HK-2 (cell line): ENCODE results near the gene OGFOD2.

ENCODE experiments used
- DNase-seq: peaks from one replicate; pipeline ENCODE4 v3.0.0-alpha.2; 2018; ENCODE audit not compliant: unreplicated experiment

OGFOD2 gene

DNA sequence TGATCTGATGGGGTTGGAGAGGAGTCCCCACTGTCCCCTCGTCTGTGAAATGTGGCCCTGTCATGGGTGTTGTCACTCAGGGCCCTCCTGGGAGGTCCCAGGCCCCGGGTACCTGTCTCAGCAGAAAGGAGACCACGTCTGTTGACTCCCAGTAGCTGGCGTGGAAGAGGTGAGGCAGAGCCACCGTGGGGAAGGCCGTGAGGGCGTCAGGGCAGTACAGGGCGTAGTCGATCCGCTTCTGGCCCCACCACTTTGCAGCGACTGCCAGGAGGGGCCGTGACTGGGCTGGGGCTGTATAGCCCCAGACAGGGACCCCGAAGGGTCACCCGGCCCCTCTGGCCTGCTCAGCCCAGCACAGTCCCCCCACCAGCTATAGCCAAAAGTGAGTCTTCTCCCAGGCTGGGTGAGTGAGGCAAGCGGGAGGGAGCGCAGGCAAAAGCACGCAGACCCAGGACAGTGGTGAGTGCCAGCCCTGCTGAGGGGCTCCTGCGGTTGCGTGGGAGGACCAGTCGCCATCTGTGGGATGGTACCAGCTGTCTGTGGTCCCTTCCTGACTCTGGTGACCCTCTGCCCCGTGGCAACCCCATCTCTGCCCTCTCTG, 13.7 kb downstream of the OGFOD2 start:
- DNase-seq, result no peak

DNA sequence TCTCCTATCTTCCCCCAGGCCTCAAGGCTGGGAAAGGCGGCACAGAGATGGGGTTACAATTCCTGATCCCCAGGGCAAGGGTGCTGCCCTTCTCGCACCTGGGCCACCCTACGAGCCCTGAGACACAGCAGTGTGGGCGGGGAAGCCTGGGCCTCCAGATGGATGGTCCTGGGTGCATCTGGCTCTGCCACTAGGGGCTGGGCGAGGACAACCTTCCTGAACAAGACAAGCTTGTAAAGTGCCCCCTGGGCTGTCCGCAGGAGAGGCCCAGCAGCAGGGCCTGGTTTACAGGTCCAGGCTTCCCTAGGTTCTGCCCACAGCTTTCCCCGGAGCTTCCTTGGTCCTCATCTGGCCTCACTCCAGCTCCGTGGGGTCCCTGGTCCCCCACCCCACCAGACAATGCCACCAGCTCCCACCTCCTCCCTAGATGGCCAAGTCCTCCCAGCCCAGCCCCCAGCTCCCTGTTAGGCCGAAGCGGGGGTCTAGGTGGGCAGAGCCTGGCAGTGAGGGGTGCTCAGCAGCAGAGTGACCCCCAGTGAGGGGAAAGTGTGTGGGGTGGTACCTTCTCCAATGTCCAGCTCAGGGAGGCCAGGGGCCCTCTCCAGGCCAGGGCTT, 14.3 kb downstream of the OGFOD2 start:
- no peak for DNase-seq

DNA sequence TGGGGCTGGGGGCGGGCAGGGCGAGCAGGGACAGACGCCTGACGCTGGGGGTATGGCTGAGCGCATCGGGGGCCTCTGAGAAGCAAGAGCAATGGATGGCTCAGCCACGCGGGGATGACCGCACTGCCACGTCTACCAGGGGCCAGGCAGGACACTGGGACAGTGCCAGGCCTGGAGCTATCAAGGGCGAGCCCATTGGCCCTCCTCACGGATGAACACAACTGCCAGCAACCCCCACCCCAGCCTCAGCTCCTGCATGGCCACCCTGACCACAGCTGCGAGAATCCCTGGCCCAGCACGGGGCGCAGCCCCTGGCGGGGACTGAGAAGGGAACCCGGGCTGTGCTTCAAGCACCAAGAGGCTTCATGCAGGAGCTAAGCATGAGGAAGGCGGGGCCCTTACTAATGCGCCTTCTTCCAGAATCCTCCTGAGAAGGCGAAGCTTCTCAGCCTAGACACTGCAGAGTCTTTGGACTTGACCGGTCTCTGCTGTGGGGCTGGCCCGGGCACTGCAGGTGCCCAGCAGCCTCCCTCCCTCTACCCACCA, 14.9 kb downstream of the OGFOD2 start:
- no peak for DNase-seq

DNA sequence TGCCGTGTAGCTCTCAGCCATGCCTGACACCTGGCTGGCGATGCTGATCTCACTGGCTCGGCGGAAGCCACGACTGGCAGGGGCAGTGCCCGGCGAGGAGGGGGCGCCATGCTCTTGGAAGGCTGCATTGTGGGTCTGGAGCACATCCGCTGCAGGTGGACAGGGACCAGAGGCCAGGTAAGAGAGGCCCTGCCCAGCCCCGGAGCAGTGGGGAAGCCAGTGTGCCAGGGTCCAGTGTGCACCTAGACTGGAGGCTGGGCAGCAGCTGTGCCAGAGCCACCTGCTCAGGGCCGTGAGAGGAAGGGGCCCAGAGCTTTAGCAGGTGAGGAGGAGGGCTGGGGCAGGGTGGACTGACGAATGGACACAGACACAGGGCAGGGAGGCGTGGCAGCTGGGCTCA, 15.5 kb downstream of the OGFOD2 start:
- no peak for DNase-seq

DNA sequence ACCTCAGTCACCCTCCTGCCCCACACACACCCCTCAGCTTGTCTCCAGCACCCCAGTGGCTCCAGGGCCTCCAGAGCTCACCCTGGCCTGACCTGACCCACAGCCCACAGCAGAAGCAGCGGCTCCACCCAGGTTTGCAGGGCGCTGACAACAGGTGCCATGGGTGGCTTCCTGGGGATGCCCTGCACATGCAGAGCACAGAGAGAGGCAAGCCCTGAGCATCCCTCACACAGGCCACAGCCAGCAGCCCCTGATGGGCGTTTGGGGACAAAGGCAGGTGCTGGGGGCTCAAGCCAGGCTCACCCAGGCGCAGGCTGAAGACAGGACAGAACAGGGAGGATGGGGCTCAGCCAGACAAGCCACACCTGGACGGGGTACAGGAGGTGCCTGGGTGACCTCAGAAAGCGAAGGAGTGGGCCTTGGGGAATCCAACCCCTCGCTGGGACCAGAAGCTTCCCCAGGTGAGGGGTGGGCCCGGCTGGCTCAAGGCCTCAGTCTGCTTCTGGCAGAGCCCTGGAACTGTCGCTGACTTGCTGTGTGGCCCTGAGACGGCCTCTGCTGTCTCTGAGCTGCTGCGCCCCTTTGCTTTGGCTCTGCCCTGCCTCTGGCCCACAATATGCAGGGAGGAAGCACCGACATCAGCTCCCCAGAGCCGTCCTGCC, 16.0 kb downstream of the OGFOD2 start:
- no peak for DNase-seq

DNA sequence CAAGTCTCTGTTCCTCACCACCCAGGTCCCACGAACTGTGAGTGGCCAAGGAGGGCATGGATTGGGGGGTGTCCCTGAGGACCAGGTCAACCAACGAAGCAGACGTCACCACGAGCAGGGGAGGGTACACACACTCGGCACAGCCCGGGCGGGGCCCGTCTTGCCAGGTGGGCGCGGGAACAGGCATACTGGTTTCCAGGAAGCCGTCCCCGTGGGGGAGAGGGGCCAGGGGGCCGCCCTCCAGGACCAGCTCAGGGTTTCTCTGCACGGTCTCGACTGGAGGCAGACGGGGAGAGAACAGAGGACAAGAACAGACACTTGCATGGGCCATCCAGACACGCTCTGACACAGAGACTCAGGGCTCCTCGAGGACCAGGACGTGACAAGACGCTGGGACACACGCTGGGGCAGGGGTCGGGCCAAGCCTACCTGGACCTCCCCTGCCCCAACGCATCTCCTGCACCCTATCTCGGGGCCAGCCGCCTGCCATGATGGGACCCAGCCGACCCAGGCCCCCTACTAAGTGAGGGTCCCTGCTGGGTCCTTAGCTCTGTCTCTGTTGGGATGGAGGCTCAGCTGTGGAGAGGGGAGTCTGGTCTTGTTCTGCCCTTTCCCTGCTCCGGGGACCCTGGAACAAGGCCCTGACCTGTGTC, 16.7 kb downstream of the OGFOD2 start:
- DNase-seq, result no peak

DNA sequence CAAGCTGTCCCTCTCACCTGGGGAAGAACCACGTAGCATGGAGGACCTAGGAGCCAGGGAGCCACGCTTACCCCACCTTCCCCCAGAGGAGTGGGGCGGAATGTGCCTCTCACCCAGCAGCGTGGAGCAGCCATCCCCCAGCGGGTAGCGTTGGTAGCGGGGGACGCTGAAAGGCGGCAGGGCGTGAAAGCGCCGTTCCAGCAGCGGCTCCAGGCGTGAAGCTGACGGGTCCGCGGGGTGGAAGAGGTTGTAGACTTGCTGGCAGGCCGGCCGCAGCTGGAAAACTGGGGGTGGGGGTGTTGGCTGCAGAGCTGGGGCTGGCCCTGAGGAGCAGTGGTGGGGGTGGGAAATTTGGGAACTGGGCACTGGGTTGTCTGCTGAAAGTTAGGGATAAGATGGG, 17.3 kb downstream of the OGFOD2 start:
- DNase-seq, result no peak

DNA sequence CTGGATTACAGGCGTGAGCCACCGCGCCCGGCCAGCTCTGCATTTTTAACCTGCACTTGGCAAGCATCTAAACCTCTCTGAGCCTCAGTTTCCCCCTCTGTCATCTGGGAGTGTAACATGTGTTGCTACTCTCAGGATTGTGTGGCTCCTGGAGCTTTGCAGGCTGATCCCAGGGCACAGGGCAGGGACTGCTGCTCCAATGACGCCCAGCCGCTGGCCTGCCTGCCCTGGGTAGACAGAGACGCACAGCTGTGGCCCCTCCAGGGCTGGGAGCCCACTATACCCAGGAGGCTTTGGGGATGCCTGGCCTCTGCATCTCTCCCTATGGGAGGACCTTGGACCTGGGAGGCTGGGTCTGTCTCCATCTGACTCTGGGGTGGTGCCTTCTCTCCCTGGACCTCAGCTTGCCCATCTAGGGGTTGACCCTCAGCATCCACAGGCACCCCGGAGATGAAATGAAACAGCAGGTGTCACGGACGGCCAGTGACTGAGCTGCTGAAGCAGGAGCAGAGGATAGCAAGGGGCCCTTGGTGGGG, 19.2 kb downstream of the OGFOD2 start:
- no peak for DNase-seq

DNA sequence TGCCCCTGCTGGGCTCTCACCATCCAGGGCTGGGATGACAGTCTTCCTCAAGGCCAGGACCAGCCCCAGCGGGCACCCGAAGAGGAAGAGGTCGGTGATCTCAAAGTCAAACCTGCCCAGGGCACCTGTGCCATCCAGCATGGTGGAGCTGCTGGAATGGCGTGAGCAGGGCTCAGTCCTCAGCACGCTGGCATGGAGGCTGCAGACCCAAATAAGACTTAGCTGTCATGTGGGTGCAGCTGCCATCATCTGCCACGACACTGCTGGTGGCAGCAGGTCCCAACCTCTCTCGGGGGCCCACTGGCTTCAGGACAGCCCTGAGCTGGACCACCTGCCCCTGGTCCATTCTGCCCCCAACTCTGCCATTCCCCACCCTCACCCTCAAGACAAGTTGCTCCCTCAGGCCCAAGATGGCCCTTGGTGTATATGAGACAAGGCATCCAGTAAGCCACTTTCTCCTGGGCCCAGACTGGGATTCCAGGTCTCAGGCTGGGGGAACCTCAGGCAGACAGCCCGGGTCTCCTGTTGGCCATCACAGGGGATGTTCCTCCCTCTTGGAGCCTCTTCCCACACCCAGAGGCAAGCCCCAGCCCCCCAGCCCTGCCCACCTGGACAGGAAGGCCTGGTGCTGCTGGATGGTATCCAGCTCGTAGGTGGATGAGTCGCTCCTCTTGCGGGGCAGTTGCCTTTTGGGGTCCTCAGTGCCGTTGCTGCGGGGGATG, 19.9 kb downstream of the OGFOD2 start:
- DNase-seq, result no peak

DNA sequence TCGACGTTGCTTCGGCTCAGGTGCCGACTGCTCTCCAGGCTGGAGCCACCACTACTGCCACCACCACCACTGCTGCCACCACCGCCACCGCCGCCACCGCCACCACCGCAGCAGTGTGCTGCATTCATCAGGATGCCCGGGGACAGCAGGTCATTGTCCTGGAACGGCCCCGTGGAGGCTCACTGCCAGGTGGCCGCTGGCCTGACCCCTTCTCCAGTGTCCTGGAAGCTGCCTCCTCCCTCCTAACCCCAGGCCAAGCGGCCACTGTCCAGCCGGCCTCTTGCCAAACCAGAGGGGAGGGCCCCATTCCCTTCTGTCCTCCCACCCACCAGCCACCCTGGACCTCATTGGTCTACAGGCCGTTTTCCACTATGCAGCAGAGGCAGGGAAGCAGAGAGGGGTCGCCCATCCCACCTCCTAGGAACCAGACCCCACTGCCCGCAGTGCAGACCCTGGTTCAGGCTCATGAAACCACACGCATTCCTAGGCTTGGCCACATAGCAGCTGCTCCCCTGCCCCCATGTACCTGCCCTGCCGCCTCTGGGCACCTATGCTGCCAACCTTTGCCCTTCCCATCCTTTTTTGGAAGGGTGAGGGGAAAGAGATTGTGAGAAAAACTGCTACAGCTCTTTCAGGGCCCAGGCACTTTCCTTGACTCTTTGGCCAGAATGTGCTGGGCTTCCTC, 20.6 kb downstream of the OGFOD2 start:
- no peak for DNase-seq

DNA sequence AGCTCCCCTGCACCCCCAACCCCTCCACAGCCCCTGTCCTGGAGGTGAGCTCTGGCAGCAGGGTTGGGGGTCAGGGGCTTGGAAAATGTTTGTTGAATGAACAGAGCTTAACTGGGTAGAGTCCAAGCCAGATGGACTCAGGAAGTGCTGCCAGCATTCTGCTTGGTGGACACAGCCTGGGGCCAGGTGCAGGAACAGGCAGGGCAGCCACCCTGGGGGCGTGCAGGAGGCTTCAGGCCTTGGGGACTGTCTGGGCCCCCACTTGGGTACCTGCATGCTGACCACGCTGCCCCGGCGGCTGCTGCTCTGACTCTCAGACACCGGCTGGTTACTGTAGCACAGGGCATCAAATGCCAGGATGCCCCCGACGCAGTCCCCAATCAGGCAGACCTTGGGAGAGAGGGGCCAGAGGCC, 21.2 kb downstream of the OGFOD2 start:
- DNase-seq, result no peak

DNA sequence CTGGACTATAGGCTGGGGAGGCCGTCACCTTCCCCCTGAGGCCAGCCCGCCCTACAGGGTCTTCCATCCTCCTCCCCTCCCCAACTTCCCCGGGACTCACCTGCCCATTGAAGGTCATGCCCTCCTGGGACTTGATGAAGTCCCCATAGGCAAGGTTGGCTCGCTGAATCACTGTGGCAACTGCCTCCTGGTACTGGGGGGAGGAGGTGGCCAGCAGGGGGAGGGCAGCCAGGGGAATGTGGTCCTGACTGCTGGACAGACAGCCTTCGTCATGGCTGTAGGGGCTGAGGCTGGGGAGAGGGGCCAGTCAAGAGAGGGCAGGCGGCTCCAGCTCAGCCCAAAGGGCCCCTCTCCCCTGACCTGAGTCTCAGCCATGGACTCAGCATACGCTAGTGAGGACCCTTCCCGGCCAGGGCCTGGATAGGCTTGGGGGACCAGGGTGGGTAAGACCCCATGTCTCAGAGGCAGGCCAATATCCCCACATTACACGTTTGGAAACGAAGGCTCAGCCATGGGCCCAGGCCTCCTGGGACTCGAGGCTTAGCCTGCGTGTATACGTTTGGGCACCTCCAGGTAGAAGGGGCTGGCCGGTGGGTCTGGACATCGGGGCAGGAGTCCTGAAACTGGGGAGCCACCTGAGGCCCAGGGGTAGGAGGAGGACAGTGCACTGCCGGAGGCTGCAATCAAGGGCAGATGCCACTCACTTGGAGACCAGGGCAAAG, 21.7 kb downstream of the OGFOD2 start:
- no peak for DNase-seq

DNA sequence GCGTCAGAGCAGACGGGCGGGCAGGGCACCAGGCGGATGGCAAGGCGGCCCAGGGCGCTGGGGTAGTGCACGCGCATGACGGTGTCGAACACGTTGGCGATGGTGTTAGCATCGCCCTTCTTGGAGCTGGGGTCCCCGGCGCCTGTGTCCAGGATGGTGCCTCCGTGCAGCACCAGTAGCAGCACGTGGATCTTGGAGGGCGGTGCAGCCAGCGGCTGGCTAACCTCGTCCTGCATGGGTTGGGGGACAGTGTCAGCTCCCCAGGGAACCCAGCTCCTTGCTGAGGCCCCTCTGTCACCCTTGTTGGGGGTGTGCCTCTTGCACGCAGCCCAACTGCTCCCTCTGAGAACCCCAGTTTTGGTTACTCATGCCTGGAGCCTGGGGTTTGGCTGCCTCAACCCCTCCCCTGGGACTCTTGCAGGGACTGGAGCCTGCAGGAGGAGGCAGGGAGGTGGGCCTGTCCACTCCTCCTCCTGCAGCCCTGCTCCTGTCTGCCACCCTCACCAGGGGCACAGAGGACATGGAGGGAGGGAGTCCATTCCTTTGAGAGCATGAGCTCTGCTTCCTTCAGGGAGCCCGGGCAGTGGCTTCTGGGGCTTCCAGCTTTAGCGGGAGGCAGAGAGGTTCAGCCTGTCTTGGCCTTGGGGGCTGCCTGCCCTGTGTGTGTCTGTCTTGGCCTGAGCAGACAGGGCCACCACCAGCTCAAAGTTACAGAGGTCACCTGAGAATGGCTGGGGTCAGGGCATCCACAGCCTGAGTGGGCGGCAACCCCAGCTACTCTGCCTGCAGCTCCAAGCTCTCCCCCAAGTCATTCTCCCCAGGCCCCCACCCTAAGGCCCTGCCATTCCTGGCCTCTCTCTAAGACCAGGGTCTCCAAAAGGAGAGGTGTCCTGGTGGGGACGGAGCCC, 22.6 kb downstream of the OGFOD2 start:
- no peak for DNase-seq

DNA sequence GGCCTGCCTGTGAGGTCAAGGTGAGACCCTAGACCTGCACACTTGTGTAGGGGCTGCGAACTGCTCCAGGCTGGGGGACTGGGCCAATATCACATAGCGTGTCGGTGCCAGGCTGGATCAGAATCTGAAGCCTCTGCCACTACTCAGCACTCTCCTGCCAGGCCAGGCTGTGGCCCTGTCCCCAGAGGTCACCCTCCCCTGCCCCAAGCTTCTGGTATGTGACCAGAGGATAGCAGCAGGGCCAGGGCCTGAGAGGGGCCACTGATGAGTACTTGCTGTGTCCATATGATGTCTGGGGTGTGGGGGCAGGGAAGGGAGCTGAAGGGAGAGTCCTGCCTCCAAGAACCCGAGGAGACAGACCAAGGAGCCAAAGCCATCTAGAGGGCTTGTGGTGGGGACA, 23.3 kb downstream of the OGFOD2 start:
- DNase-seq, result no peak

DNA sequence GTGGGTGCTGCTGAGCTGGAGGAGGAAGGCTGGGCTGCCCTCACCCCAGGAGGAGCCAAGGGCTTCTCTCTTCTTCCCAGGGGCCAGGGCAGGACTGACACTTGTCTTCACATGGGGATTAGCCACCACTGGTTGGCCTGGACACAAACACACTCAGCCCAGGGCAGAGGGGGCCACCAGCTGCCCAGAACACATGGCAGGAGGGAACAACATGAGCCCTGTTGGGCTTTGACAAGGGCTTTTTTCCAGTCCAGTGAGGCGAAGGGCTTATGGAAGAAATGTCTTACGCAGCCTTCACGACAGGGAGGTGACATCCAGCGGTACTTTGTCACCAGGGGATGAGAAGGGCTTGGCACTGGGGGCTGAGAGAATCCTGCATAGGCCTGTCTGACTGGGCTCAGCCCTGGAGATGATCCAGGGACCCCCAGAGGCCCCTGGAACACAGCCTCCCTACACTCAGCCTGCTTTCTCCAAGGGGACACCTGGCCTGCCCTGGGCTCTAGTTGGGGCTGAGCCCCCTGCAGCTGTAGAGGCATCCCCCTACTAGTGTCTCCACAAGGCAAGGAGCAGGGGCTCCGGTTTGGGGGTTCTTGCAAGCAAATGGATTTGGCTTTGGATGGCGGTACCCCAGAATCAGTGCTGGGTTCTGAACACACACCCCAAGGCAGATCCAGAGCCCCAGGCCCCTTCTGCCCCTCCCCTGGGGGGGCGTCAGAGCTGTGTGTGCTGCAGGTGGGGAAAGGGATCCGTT, 24.3 kb downstream of the OGFOD2 start:
- no peak for DNase-seq

DNA sequence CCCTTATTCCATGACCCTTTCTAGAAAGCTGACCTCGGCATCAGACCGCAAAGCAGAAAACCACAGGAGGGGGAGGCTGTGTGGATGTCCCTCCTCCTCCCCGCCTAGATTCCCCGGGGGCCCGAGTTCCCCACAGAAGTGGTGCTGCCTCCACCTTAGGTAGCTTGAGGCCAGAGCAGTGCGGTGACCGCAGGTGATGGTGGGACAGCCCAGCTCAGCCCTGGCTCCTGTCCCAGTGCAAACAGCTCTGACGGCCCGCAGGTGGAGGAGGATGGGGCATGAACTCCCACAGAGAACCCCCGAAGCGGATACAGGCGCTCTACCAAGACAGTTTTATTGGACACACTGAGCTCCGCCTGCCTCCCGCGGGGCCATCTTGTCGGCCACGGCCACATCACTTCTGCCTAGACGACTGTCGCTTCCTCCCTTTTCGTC, 25.0 kb downstream of the OGFOD2 start:
- DNase-seq, result no peak

DNA sequence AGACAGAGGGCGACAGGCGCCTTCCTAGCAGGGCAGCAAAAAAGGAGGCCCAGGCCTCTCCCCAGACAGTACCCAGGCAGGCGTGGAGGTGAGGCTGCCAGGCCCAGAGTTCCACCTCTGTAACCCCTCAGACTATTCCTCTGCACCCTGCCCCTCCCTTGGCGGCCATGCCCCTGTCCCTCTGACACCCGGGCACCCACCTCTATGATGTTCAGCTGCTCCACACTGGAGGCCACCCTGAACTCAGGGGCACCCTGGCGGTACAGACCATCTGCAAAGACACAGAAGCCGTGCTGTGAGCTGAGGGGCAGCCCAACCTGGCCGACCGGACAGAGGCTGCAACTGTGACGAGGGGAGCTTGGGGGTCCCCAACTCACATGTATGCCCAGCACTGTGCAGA, 25.5 kb downstream of the OGFOD2 start:
- no peak for DNase-seq

DNA sequence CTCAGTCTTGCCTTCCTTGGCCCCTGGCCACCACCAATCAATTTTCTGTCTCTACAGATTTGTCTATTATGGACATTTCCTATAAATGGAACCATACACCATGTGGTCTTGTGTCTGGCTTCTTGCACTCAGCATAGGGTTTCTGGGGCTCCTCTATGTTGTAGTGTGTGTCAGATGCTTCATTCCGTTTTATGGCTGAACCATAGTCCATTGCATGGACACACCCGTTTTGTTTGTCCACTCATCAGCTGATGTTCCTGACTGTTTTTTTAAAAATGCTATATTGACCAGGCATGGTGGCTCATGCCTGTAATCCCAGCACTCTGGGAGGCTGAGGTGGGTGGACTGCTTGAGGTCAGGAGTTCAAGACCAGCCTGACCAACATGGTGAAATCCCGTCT, 26.4 kb downstream of the OGFOD2 start:
- DNase-seq, result no peak

DNA sequence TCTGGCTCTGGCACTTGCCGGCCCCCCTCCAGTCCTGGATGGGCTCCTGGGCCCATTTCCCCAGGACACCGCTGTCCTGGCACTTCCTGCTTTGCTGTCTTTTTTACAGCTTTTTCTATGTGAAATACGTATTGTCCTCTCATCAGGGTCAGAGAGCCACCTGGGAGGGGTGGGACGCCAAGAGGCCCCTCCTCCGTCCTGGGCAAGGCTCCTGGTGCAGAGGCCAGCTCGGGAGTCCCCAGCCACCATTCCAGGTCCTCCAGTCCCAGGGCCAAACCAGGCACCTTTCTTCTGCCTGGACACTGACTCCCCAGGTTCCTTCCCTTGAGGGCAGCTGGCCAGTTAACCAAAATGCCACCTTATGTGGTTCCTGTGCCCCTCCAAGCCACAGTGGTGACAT, 28.2 kb downstream of the OGFOD2 start:
- DNase-seq, result no peak
